Lower leg skin (tissue), 3 donors: Measurements from ENCODE around the gene IZUMO1.

ENCODE experiments used
- CTCF ChIP-seq, 3 donors: fragments of 450-650 bp; IDR thresholded peaks; one replicate each; pipeline ENCODE4 v1.5.1; 2016; ENCODE audit warnings: antibody characterized with exemption in 3 of 3, mild to moderate bottlenecking in 3 of 3, moderate library complexity in 2 of 3
- POLR2A ChIP-seq, 2 donors: fragments of 450-650 bp; IDR thresholded peaks; one replicate each; pipeline ENCODE4 v1.6.1; 2016 to 2017; ENCODE audit warnings: antibody characterized with exemption in 2 of 2, mild to moderate bottlenecking in 1 of 2, moderate library complexity in 1 of 2

DNA sequence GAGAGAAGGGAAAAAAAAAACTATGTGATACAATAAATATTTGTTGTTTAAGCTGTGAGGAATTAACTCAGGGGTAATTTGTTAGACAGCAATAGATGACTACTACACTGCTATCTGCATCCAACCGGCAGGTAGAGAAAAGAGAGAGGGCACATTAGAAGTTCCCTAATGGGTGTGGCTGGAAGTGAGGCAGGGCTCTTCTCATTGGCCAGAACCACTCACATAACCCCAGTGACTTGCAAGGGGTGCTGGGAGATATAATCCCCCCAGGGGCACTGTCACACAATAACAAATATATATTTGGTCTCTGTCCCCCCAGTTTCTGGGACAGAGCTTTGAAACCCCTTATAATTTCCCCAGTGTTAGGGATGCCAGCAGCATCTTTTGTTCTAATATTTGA is 32.9 kb upstream of the IZUMO1 start:
- TF ChIP-seq CTCF (IDR thresholded peaks at IDR 0.05) (no peak), POLR2A (IDR thresholded peaks at IDR 0.05) (no peak)
